MM.1S (cell line): ENCODE results near the gene DGUOK.

Experiments
- CTCF ChIP-seq: fragments of 300-600 bp; sonication (generic); IDR thresholded peaks from 2 replicates; pipeline ENCODE4 v1.5.1; 2016; ENCODE audit warnings: antibody characterized with exemption, low read length, mixed read lengths
- EZH2 ChIP-seq: fragments of 300-600 bp; sonication (generic); optimal IDR thresholded peaks from 2 replicates; pipeline ENCODE3; 2017; ENCODE audit warnings: low read depth, mild to moderate bottlenecking, antibody characterized with exemption, low read length, mixed read lengths
- EZH2phosphoT487 ChIP-seq: fragments of 300-600 bp; sonication (generic); IDR thresholded peaks from 2 replicates; pipeline ENCODE4 v1.6.1; 2018; ENCODE audit warnings: antibody characterized with exemption, low read length

- TF ChIP-seq EZH2 (no peak), CTCF (no peak), EZH2phosphoT487 (no peak)
Observed at GRCh38 chr2:73949802-73950201, 23.1 kb downstream of the DGUOK start.
